ENCODE measurements around the gene SLC1A1. TPM values are rescaled to one million over a fixed set of nuclear protein-coding genes. Genes with fewer than 3 reads are reported as not detected.
A peak's percentile ranks its signal among the peaks of the same experiment; 100 is the strongest.

The SLC1A1 gene
- total RNA-seq, 1 donor from 2014 or later, result 1.4 TPM

- intact Hi-C loops (cut with micrococcal nuclease), result loop anchor here (1.0 kb wide), 2 partner anchors 166 to 234 kb away; no protein-coding TSS in a partner anchor
- no peak overlapping the region for H3K27ac Mint-ChIP-seq
- ATAC-seq (ENCODE audit: low read depth) (peak; percentile 25), DNase-seq (no peak)
- ChIA-PET CTCF (interaction anchor here (0.8 kb wide), 1 partner anchor 234 kb away, joined by 3 read pairs; no protein-coding TSS in a partner anchor), POLR2A (no interaction called here)
- H3K9me3 Mint-ChIP-seq, result no peaks in the 10 kb centered on the region
- H3K27me3 Mint-ChIP-seq, result no peaks in the 10 kb centered on the region
- H3K4me1 Mint-ChIP-seq, result no peaks in the 10 kb centered on the region
- TF ChIP-seq, protein P1, sequence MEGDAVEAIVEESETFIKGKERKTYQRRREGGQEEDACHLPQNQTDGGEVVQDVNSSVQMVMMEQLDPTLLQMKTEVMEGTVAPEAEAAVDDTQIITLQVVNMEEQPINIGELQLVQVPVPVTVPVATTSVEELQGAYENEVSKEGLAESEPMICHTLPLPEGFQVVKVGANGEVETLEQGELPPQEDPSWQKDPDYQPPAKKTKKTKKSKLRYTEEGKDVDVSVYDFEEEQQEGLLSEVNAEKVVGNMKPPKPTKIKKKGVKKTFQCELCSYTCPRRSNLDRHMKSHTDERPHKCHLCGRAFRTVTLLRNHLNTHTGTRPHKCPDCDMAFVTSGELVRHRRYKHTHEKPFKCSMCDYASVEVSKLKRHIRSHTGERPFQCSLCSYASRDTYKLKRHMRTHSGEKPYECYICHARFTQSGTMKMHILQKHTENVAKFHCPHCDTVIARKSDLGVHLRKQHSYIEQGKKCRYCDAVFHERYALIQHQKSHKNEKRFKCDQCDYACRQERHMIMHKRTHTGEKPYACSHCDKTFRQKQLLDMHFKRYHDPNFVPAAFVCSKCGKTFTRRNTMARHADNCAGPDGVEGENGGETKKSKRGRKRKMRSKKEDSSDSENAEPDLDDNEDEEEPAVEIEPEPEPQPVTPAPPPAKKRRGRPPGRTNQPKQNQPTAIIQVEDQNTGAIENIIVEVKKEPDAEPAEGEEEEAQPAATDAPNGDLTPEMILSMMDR (IDR thresholded peaks at IDR 0.05), result no peak
- no peak overlapping the region for H3K4me3 Mint-ChIP-seq
- no peaks in the 10 kb centered on the region for H3K36me3 Mint-ChIP-seq (ENCODE audit: low read depth)
Observed at GRCh38 chr9:4548811-4549725, 58.8 kb downstream of the SLC1A1 start.

- no peak overlapping the region for H3K27ac Mint-ChIP-seq
- no peaks in the 10 kb centered on the region for H3K27me3 Mint-ChIP-seq
- DNase-seq (no peak), ATAC-seq (ENCODE audit: low read depth) (no peak)
- H3K4me1 Mint-ChIP-seq, result no peaks in the 10 kb centered on the region
- no peak overlapping the region for H3K4me3 Mint-ChIP-seq
- H3K9me3 Mint-ChIP-seq, result no peaks in the 10 kb centered on the region
- no peaks in the 10 kb centered on the region for H3K36me3 Mint-ChIP-seq (ENCODE audit: low read depth)
- intact Hi-C loops (cut with micrococcal nuclease), result loop anchor here (1.0 kb wide), 2 partner anchors 167 to 235 kb away; no protein-coding TSS in a partner anchor
- TF ChIP-seq, protein P1 (IDR thresholded peaks at IDR 0.05), result no peak
- ChIA-PET POLR2A (no interaction called here), CTCF (interaction anchor here (0.8 kb wide), 1 partner anchor 235 kb away, joined by 3 read pairs; no protein-coding TSS in a partner anchor)
Observed at GRCh38 chr9:4549751-4550295, 59.6 kb downstream of the SLC1A1 start.

GRCh38 chr9:4550777-4551484, 60.7 kb downstream of the SLC1A1 start:
- H3K27ac Mint-ChIP-seq, result no peak overlapping the region
- TF ChIP-seq, protein P1 (IDR thresholded peaks at IDR 0.05), result no peak
- intact Hi-C loops (cut with micrococcal nuclease), result no loop called here
- no peak overlapping the region for H3K4me3 Mint-ChIP-seq
- ChIA-PET CTCF (interaction anchor here (1.4 kb wide), 1 partner anchor 169 kb away, joined by 3 read pairs; no protein-coding TSS in a partner anchor), POLR2A (no interaction called here)
- ATAC-seq (ENCODE audit: low read depth), result no peak
- no peaks in the 10 kb centered on the region for H3K36me3 Mint-ChIP-seq (ENCODE audit: low read depth)
- no peaks in the 10 kb centered on the region for H3K9me3 Mint-ChIP-seq
- H3K4me1 Mint-ChIP-seq, result no peaks in the 10 kb centered on the region
- no peaks in the 10 kb centered on the region for H3K27me3 Mint-ChIP-seq
- DNase-seq, result no peak

DNA sequence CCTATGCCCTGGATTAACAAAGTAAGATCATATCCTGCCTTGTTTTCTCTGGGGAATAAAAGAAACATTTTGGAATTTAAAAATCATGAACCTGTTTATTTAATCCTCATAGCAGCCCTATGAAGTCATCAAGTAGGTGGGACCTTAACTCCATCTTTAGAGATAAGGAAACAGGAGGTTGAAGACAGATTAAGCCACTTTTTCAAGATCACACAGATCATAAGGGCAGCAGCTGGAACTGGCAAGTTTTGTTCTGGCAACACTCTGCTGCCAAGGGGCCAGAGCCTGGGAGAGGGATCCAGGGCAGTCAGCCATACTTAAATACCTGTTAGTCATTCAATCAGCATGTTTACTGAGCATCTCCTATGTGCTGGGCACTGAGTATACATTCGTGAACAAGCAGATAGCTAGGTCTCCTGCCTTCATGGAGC, 63.7 kb downstream of the SLC1A1 start:
- Mint-ChIP-seq H3K9me3 (no peaks in the 10 kb centered on the region), H3K36me3 (ENCODE audit: low read depth) (no peaks in the 10 kb centered on the region), H3K4me3 (no peak overlapping the region), H3K4me1 (peaks cover under 1% of the 10 kb centered on the region), H3K27ac (no peak overlapping the region), H3K27me3 (no peaks in the 10 kb centered on the region)
- ChIA-PET POLR2A (no interaction called here), CTCF (no interaction called here)
- intact Hi-C loops (cut with micrococcal nuclease), result no loop called here
- DNase-seq (no peak), ATAC-seq (ENCODE audit: low read depth) (no peak)
- TF ChIP-seq, protein P1 (IDR thresholded peaks at IDR 0.05), result no peak

- TF ChIP-seq, protein P1 (IDR thresholded peaks at IDR 0.05), result no peak
- no peaks in the 10 kb centered on the region for H3K9me3 Mint-ChIP-seq
- no peaks in the 10 kb centered on the region for H3K36me3 Mint-ChIP-seq (ENCODE audit: low read depth)
- no peak overlapping the region for H3K27ac Mint-ChIP-seq
- DNase-seq (no peak), ATAC-seq (ENCODE audit: low read depth) (no peak)
- POLR2A ChIA-PET, result no interaction called here
- CTCF ChIA-PET, result no interaction called here
- peaks cover 13% of the 10 kb centered on the region for H3K4me1 Mint-ChIP-seq
- no peaks in the 10 kb centered on the region for H3K27me3 Mint-ChIP-seq
- intact Hi-C loops (cut with micrococcal nuclease), result no loop called here
- H3K4me3 Mint-ChIP-seq, result no peak overlapping the region
Observed at GRCh38 chr9:4555236-4555635, 65.0 kb downstream of the SLC1A1 start.
